Measurements from ENCODE around the gene DUSP10. TPM values are rescaled to one million over a fixed set of nuclear protein-coding genes. Genes with fewer than 3 reads are reported as not detected.

The DUSP10 gene
- total RNA-seq, 2 donors from 2014 or later: 6.5 to 11.7 TPM

DNA sequence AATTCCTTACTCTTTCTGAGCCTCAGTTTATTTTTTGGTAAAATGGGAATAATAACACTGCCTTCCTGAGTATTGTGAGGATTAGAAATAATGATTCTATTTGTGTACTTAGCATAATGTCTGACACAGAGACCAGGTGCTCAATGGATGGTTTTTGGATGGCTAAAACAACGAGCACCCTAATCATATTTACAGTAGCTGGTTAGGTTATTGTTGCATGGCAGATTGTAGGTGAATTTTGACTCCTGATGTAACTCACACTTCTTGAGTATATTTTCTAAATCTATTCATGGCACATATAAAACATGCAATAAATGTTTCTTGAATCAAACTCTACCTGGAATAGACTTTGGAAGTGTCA is 11.9 kb upstream of the DUSP10 start:
- no peaks in the 10 kb centered on the region for H3K4me1 Mint-ChIP-seq
- no peak for DNase-seq

DNA sequence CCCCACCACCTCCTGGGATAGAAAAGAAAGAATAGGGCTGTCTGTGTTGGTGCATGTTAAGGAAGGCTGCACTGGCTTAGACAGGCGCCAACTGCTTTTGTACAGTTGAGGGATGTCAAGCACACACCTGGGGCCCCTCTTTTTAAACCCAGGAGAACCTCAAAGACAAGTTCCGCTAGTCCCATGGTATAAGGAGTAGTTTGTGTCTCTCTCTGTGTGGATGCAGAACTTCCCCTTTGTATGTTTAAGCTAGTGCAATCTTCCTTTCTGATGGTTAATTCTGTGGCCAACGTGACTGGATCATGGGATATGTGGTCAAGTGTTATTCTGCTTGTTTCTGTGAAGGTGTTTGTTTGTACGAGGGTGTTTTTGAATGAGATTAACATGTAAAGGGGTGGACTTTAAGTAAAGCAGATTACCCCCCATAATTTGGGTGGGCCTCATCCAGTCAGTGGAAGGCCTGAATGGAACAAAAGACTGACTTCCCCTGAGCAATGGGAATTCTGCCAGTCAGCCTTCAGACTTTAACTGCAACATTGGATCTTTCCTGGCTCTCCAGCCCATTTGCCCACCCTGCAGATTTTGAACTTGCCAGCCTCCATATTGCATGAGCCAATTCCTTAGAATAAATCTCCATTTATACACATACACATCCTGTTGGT is 9.5 kb upstream of the DUSP10 start:
- TF ChIP-seq, protein P1, sequence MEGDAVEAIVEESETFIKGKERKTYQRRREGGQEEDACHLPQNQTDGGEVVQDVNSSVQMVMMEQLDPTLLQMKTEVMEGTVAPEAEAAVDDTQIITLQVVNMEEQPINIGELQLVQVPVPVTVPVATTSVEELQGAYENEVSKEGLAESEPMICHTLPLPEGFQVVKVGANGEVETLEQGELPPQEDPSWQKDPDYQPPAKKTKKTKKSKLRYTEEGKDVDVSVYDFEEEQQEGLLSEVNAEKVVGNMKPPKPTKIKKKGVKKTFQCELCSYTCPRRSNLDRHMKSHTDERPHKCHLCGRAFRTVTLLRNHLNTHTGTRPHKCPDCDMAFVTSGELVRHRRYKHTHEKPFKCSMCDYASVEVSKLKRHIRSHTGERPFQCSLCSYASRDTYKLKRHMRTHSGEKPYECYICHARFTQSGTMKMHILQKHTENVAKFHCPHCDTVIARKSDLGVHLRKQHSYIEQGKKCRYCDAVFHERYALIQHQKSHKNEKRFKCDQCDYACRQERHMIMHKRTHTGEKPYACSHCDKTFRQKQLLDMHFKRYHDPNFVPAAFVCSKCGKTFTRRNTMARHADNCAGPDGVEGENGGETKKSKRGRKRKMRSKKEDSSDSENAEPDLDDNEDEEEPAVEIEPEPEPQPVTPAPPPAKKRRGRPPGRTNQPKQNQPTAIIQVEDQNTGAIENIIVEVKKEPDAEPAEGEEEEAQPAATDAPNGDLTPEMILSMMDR (conservative IDR thresholded peaks at IDR 0.05): no peak
- Histone ChIP-seq H3K4me1 (ENCODE audit: control insufficient read depth, insufficient read depth, low read length) (no peaks in the 10 kb centered on the region), H3K27ac (ENCODE audit: low read depth, low read length) (no peak overlapping the region), H3K27me3 (ENCODE audit: control insufficient read depth, insufficient read depth, low read length, poor library complexity, severe bottlenecking) (no peaks in the 10 kb centered on the region), H3K4me3 (ENCODE audit: low read length) (no peak overlapping the region), H3K9ac (ENCODE audit: extremely low read depth, low read length, poor library complexity, severe bottlenecking) (no peak overlapping the region), H3K9me3 (ENCODE audit: control insufficient read depth, low read length) (peaks cover 3% of the 10 kb centered on the region), H3K36me3 (ENCODE audit: control insufficient read depth, insufficient read depth, low read length) (no peaks in the 10 kb centered on the region)
- 90 to 100% methylated on average over 2 to 4 of the region's 4 CpGs for WGBS, 2 experiments (ENCODE audit: insufficient coverage in 1 of 2, insufficient read length in 1 of 2)
- no peak overlapping the region for H3K4me3 Mint-ChIP-seq
- no peaks in the 10 kb centered on the region for H3K36me3 Mint-ChIP-seq (ENCODE audit: low read depth)
- H3K9me3 Mint-ChIP-seq: no peaks in the 10 kb centered on the region
- DNase-seq: no peak
- H3K27me3 Mint-ChIP-seq (ENCODE audit: insufficient read depth): no peaks in the 10 kb centered on the region
- no peaks in the 10 kb centered on the region for H3K4me1 Mint-ChIP-seq
- H3K27ac Mint-ChIP-seq: no peak overlapping the region

More for the DNA sequence above, 11.9 kb upstream of the DUSP10 start:
- Histone ChIP-seq H3K9me3 (ENCODE audit: control insufficient read depth, low read length) (no peaks in the 10 kb centered on the region), H3K27me3 (ENCODE audit: control insufficient read depth, insufficient read depth, low read length, poor library complexity, severe bottlenecking) (no peaks in the 10 kb centered on the region), H3K9ac (ENCODE audit: extremely low read depth, low read length, poor library complexity, severe bottlenecking) (no peak overlapping the region), H3K4me1 (ENCODE audit: control insufficient read depth, insufficient read depth, low read length) (no peaks in the 10 kb centered on the region), H3K4me3 (ENCODE audit: low read length) (no peak overlapping the region), H3K36me3 (ENCODE audit: control insufficient read depth, insufficient read depth, low read length) (no peaks in the 10 kb centered on the region), H3K27ac (ENCODE audit: low read depth, low read length) (no peak overlapping the region)
- H3K4me3 Mint-ChIP-seq: no peak overlapping the region
- H3K27me3 Mint-ChIP-seq (ENCODE audit: insufficient read depth): no peaks in the 10 kb centered on the region
- TF ChIP-seq, protein P1 (conservative IDR thresholded peaks at IDR 0.05): no peak
- 82% methylated on average over 1 of the region's 1 CpG; no CpG with 5 or more reads in 1 of the 2 experiments for WGBS, 2 experiments (ENCODE audit: insufficient coverage in 1 of 2, insufficient read length in 1 of 2)
- no peaks in the 10 kb centered on the region for H3K9me3 Mint-ChIP-seq
- H3K36me3 Mint-ChIP-seq (ENCODE audit: low read depth): no peaks in the 10 kb centered on the region
- no peak overlapping the region for H3K27ac Mint-ChIP-seq

DNA sequence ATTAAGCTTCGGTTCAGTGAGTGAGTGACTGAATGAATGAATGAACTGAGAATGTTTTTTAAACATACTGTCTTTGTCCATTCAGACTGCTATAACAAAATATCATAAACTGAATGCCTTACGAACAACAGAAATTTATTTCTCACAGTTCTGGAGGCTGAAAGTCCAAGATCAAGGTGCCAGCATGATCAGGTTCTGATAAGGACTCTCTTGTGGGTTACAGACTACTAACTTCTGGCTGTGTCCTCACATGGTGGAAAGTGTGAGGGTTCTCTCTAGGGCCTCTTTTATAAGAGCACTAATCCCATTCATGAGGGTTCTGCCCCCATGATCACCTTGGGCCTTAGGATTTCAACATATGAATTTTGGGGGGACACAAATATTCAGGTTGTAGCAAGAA is 7.1 kb upstream of the DUSP10 start:
- no peaks in the 10 kb centered on the region for H3K36me3 ChIP-seq (ENCODE audit: control insufficient read depth, insufficient read depth, low read length)
- no peak for DNase-seq
- H3K9me3 ChIP-seq (ENCODE audit: control insufficient read depth, low read length): peaks cover 8% of the 10 kb centered on the region
- no peaks in the 10 kb centered on the region for H3K4me1 ChIP-seq (ENCODE audit: control insufficient read depth, insufficient read depth, low read length)
- WGBS, 2 experiments (ENCODE audit: insufficient coverage in 1 of 2, insufficient read length in 1 of 2): 97 to 100% methylated on average over 1 to 2 of the region's 2 CpGs
- Mint-ChIP-seq H3K27ac (no peak overlapping the region), H3K27me3 (ENCODE audit: insufficient read depth) (no peaks in the 10 kb centered on the region), H3K4me1 (peaks cover 4% of the 10 kb centered on the region), H3K4me3 (no peak overlapping the region), H3K36me3 (ENCODE audit: low read depth) (no peaks in the 10 kb centered on the region), H3K9me3 (no peaks in the 10 kb centered on the region)
- TF ChIP-seq, protein P1 (conservative IDR thresholded peaks at IDR 0.05): no peak
- no peak overlapping the region for H3K27ac ChIP-seq (ENCODE audit: low read depth, low read length)
- H3K9ac ChIP-seq (ENCODE audit: extremely low read depth, low read length, poor library complexity, severe bottlenecking): no peak overlapping the region
- no peak overlapping the region for H3K4me3 ChIP-seq (ENCODE audit: low read length)
- no peaks in the 10 kb centered on the region for H3K27me3 ChIP-seq (ENCODE audit: control insufficient read depth, insufficient read depth, low read length, poor library complexity, severe bottlenecking)
